Amniotic stem cell (primary cell): ENCODE data around the gene HIGD2B.
"Not testable (repeated sequence)": the region's sequence is repeated elsewhere in the genome, so short reads cannot be mapped to it uniquely, and the experiment has no call there.

Experiments
- DNase-seq: peaks from one replicate; lab custom pipeline; 2025; lab: John Stamatoyannopoulos, UW

HIGD2B gene

DNA sequence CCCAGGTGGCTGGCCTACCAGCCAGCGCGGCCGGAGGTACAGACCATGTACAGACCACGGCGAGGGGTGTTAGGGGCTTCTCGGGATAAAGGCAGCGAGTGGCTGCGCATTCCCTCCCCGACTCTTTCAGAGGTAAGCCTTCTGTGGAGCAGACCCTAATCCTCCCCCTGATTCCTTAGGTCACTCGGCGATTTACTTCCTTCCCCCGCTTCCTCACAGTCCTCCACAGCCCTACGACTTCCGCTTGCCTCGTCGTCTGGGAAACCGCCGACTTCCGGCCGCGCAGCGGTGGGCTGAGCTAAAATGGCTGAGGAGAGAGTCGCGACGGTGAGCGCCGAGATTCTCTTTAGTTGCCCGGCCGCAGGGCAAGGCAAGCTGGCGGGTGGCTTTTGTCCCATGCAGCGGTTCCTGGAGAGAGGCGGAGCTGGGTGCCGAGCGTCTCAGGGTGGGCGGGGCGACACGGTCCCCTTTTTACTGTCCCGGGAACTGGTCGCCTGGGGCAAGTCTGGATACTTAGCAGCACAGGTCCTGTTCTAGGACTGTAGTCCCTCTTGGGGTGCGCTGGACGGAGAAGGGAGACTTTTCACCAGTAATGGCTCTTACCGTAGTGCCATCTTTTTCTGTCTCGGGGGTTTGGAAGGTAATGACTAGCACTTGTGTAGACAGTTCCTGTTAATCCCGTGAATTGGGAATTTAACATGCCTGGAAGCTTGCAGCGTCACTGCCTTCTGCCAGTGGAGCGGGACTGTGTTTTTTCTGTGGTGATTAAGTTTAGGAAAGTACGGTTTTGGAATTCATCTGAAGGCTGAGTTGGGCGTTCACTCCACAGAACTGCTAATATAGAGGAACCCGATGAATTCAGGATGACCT lies at the start of gene HIGD2B, which contains the start of gene BBS4:
Gene HIGD2B, minus strand, starts transcription at position 258 of the 870 bp plus-strand sequence. CDS start 9,808 bp downstream, outside the sequence.
Gene BBS4, plus strand, starts transcription at position 283 of the 870 bp plus-strand sequence. Its CDS starts 21 bp downstream, at position 304.
- no peak for DNase-seq

DNA sequence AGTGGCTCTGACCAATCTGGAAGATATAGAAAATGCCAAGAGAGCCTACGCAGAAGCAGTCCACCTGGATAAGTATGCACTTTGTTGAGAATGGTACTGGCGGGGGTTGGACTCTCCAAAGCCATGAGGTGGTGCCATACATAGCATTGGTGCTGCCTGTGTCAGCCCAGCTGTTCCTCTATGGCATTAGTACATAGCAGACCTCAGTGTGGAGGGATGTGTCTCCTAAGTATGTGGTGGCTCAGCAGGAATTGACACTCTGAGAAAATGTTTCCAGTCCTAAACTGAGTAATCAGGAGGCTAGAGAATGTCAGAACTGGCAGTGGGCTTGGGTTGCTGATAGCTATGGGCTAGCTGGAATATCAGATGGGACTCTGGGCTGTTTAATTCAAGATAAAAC lies 49.1 kb upstream of the HIGD2B start:
- no peak for DNase-seq

DNA sequence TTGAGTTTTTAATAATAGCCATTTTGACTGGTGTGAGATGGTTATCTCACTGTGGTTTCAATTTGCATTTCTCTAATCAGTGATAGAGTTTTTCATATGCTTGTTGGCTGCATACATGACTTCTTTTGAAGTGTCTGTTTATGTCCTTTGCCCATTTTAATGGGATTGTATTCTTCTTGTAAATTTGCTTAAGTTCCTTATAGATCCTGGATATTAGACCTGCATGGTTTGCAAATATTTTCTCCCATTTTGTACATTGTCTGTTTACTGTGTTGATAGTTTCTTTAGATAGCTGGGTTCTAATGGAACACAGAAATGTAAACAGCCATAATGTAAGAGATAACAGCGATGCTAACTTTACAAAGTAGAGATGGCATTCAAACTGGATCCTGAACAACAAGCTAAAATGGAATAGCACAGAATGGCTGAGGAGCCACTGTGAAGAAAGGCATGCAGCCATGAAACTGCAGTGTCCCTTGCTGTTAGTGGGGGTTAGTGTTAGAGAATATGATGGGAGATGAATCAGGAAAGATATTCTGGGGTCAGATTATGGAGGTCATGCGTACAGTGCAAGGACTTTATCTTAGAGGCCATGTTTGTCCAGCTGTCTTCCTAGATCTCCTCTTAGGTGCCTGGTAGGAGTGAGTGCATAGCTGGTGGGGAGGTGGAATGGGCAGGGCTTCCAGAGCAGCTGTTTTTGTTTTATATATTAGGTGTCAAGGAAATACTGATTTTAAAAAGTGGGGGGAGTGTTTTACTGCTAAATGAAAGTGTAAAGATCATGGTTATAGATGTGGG lies 48.2 kb upstream of the HIGD2B start:
- DNase-seq: no peak

DNA sequence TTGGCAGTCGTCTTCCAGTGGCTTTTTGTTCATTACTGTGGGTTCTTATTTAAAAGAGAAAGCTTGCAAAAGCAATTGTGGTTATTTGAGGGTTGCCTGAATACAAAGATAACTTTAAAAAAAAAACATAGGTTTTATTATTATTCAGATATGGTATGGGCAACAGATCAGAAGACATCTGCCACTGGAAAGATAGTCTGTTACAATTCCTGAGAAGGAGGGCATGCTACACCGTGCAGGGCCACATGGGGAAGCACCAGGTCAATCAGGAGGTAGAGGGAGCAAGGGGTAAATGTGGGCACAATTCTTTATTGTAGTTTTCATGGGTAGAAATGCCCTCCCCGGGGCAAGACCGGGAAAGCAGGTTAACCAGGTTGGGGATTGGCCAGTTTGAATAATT lies 46.5 kb upstream of the HIGD2B start:
- DNase-seq: no peak

GRCh38 chr15:72732086-72732485 lies 46.1 kb upstream of the HIGD2B start:
- DNase-seq: no peak

GRCh38 chr15:72728821-72729220 lies 42.8 kb upstream of the HIGD2B start:
- no peak for DNase-seq

- not testable (repeated sequence) for DNase-seq
Measured at GRCh38 chr15:72728249-72728648, 42.3 kb upstream of the HIGD2B start.

- DNase-seq: no peak
Measured at GRCh38 chr15:72727154-72727553, 41.2 kb upstream of the HIGD2B start.

DNA sequence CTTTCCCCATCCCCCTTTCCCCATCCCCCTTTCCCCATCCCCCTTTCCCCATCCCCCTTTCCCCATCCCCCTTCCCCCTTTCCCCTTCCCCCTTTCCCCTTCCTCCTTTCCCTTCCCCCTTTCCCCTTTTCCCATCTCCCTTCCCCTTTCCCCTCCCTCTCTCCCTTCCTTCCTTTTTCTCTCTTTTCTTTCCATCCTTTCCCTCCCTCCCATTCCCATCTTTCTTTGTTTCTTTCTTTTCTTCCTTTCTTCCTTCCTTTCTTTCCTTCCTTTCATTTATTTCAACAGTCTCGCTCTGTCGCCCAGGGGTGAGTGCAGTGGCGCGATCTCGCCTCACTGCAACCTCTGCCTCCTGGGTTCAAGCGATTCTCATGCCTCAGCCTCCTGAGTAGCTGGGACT lies 39.9 kb upstream of the HIGD2B start:
- DNase-seq: not testable (repeated sequence)

- no peak for DNase-seq
Measured at GRCh38 chr15:72725446-72725845, 39.5 kb upstream of the HIGD2B start.

GRCh38 chr15:72724028-72724427 lies 38.0 kb upstream of the HIGD2B start:
- no peak for DNase-seq

- peak; percentile 70 for DNase-seq
Measured at GRCh38 chr15:72722071-72722696, 36.2 kb upstream of the HIGD2B start.

- not testable (repeated sequence) for DNase-seq
Measured at GRCh38 chr15:72708551-72709303, 22.7 kb upstream of the HIGD2B start.

DNA sequence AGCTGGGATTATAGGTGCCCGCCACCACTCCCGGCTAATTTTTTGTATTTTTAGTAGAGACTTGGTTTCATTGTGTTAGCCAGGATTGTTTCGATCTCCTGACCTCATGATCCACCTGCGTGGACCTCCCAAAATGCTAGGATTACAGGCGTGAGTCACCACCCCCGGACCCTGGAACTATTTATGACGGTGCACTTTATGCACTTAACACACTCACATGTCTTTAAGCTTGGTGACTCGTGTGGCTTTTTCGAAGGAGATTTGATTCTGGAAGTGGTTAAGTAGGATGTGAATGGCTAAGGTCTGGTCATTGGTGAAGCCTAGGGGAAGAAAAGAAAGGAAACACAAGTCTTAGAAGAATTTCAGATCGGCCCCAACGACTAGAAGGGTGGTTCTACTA lies 20.3 kb upstream of the HIGD2B start:
- no peak for DNase-seq

DNA sequence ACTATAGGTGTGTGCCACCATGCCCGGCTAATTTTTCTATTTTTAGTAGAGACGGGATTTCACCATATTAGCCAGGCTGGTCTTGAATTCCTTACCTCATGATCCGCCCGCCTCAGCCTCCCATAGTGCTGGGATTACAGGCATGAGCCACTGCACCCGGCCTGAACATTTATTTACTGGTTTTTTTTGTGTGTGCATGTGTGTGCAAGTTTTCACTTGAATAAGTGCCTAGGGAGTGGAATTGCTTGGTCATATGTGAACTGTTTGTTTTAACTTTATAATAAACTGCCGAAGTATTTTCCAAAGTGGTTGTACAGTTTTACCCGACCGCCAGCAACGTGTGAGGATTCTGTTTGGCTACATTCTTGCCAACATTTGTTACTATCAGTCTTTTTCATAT lies 14.1 kb upstream of the HIGD2B start:
- DNase-seq: no peak

GRCh38 chr15:72698938-72699337 lies 13.0 kb upstream of the HIGD2B start:
- no peak for DNase-seq

GRCh38 chr15:72690938-72691337 lies 5.0 kb upstream of the HIGD2B start:
- no peak for DNase-seq

- no peak for DNase-seq
Measured at GRCh38 chr15:72688697-72689096, 2.7 kb upstream of the HIGD2B start.

DNA sequence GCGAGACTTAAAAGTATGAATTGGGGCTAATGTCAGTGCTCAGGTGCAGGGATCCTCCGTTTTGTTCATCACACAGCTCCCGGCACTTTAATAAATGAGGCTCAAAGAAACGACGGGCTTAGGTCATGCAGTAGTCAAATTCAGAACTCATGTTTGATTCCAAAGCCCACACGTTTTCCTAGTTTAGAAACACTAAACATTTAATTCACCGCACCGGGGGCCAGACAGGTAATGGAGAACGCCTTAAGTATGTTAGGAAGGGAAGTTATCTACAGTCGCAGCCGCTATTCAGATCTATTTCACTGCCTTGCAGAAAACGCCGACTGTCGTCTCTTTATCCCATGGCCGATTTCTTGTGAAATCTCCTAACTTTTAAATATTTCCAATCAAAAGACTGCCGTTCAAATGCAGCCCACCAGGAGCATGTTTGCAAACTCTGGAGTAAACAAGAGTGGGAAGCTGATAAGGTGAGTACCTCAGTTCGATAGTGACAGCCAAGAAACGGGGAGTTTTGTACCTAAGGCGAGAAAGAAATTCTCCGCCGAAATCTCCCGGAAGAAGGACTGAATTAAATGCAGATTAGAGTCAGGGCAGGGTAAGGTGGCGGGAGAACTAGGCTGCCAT lies 569 bp downstream of the HIGD2B start:
- DNase-seq: no peak

GRCh38 chr15:72682772-72683171 lies 3.2 kb downstream of the HIGD2B start:
- DNase-seq: no peak

- DNase-seq: no peak
Measured at GRCh38 chr15:72680931-72681330, 5.1 kb downstream of the HIGD2B start.
